GM12892 (cell line): Measurements from ENCODE around the gene TMEM106C.

Experiments
- POLR2A ChIP-seq: IDR thresholded peaks from 2 replicates; pipeline ENCODE4 v1.6.1; 2011; ENCODE audit warnings: low read depth, low read length, control low read depth
- POLR2AphosphoS5 ChIP-seq: IDR thresholded peaks from 2 replicates; pipeline ENCODE4 v1.6.1; 2011; ENCODE audit warnings: low read depth, low read length, control low read depth
- TAF1 ChIP-seq: IDR thresholded peaks from 2 replicates; pipeline ENCODE4 v1.6.1; 2011; ENCODE audit warnings: low read depth, mild to moderate bottlenecking, control low read depth, low read length, borderline replicate concordance

- TF ChIP-seq POLR2AphosphoS5 (no peak), POLR2A (no peak), TAF1 (no peak)
Observed at GRCh38 chr12:48007206-48007605, 43.8 kb downstream of the TMEM106C start.
